ENCODE data around the gene EFCAB11. TPM values are rescaled to one million over a fixed set of nuclear protein-coding genes. Genes with fewer than 3 reads are reported as not detected.

The EFCAB11 gene
- polyA plus RNA-seq, 3 donors, result 2.0 to 4.3 (median 2.1) TPM

DNA sequence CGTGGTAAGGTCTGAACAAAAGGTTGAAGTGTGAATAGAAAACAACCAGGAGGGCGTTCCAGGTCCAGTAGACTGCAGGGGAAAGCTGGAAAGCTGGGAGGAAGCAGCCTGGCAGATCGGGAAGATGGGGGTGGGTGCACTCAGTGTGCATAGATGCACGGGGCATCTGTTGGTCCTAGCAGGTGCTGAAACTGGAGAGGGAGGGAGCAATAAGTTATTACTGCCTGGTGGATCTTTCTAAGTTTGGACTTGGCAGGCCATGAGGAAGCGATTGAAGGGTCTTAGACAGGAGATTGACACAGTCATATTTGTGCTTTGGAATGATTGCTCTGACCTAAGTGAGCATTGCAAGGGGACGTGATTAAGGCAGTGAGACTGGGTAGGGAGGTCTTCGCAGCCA is 194.4 kb downstream of the EFCAB11 start:
- TF ChIP-seq, protein P1, sequence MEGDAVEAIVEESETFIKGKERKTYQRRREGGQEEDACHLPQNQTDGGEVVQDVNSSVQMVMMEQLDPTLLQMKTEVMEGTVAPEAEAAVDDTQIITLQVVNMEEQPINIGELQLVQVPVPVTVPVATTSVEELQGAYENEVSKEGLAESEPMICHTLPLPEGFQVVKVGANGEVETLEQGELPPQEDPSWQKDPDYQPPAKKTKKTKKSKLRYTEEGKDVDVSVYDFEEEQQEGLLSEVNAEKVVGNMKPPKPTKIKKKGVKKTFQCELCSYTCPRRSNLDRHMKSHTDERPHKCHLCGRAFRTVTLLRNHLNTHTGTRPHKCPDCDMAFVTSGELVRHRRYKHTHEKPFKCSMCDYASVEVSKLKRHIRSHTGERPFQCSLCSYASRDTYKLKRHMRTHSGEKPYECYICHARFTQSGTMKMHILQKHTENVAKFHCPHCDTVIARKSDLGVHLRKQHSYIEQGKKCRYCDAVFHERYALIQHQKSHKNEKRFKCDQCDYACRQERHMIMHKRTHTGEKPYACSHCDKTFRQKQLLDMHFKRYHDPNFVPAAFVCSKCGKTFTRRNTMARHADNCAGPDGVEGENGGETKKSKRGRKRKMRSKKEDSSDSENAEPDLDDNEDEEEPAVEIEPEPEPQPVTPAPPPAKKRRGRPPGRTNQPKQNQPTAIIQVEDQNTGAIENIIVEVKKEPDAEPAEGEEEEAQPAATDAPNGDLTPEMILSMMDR (IDR thresholded peaks at IDR 0.05), result no peak
- Histone ChIP-seq H2AFZ (ENCODE audit: insufficient read depth, low read depth, low read length, poor library complexity, severe bottlenecking) (no peak overlapping the region), H3K4me3 (replicated peaks in 1 of 3; ENCODE audit: low read depth in 2 of 3, low read length in 3 of 3) (no peak overlapping the region), H3K9ac (ENCODE audit: insufficient read depth, low read length, poor library complexity, severe bottlenecking) (no peak overlapping the region), H3K79me2 (ENCODE audit: insufficient read depth, low read length) (no peaks in the 10 kb centered on the region), H3K9me3 (replicated peaks in 1 of 2; ENCODE audit: control insufficient read depth in 1 of 2, insufficient read depth in 1 of 2, low read length in 2 of 2) (peaks cover 0 to 8% of the 10 kb centered on the region in 2 donors), H3K36me3 (replicated peaks in 1 of 2; ENCODE audit: control insufficient read depth in 1 of 2, insufficient read depth in 2 of 2, low read length in 2 of 2) (no peaks in the 10 kb centered on the region), H3K27me3 (ENCODE audit: control insufficient read depth in 2 of 2, insufficient read depth in 2 of 2, low read length in 2 of 2) (no peaks in the 10 kb centered on the region), H3K27ac (ENCODE audit: low read depth in 1 of 2, low read length in 2 of 2) (no peak overlapping the region), H4K20me1 (ENCODE audit: insufficient read depth, low read length) (no peaks in the 10 kb centered on the region), H3K4me2 (replicated peaks; ENCODE audit: extremely low read depth, low read length, poor library complexity, severe bottlenecking) (no peak overlapping the region), H3K4me1 (ENCODE audit: control insufficient read depth in 1 of 2, insufficient read depth in 2 of 2, low read length in 2 of 2) (no peaks in the 10 kb centered on the region)
- WGBS (ENCODE audit: insufficient coverage), result 96% methylated on average over 7 of the region's 7 CpGs
- peaks cover 2 to 6% of the 10 kb centered on the region in 2 donors for H3K36me3 Mint-ChIP-seq
- intact Hi-C loops (cut with micrococcal nuclease), result no loop called here
- no peak overlapping the region for H3K4me3 Mint-ChIP-seq
- no peak overlapping the region for H3K27ac Mint-ChIP-seq
- H3K4me1 Mint-ChIP-seq, result peaks cover 8% of the 10 kb centered on the region
- peaks cover 0 to 5% (median 1%) of the 10 kb centered on the region in 3 donors for H3K27me3 Mint-ChIP-seq (ENCODE audit: low read depth in 3 of 3)
- peaks cover 5 to 16% (median 10%) of the 10 kb centered on the region in 7 donors for H3K9me3 Mint-ChIP-seq
- no peak for DNase-seq

DNA sequence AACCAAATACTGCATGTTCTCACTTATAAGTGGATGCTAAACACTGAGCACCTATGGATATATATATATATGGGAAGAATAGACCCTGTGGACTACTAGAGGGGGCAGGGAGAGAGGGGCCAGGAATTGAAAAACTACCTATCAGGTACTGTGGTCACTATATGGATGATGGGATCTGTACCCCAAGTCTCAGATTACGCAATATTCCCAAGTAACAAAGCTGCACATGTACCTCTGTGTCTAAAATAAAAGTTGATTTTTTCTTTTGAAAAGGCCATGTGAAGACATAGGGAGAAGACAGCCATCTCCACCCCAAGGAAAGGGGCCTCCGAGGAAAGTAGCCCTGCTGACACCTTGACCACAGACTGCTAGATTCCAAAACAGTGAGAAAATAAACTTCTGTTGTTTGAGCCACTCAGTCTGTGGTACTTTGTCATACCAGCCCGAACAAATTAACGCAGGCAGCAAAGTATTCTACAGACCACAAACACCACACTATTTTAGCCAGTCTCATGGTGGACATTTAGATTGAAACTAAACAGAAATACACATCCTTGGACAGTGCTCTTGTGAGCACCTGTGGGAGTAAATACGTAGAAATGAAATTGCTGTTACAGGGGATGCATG is 197.1 kb downstream of the EFCAB11 start:
- peaks cover 0 to 2% (median 0%) of the 10 kb centered on the region in 3 donors for H3K27me3 Mint-ChIP-seq (ENCODE audit: low read depth in 3 of 3)
- no peaks in the 10 kb centered on the region for H3K79me2 ChIP-seq (ENCODE audit: insufficient read depth, low read length)
- H4K20me1 ChIP-seq (ENCODE audit: insufficient read depth, low read length), result no peaks in the 10 kb centered on the region
- intact Hi-C loops (cut with micrococcal nuclease), result no loop called here
- no CpG with 5 or more reads among the region's 5 CpGs for WGBS (ENCODE audit: insufficient coverage)
- H3K4me3 ChIP-seq (replicated peaks in 1 of 3; ENCODE audit: low read depth in 2 of 3, low read length in 3 of 3), result no peak overlapping the region
- H3K36me3 ChIP-seq (replicated peaks in 1 of 2; ENCODE audit: control insufficient read depth in 1 of 2, insufficient read depth in 2 of 2, low read length in 2 of 2), result no peaks in the 10 kb centered on the region
- H3K4me1 Mint-ChIP-seq, result peaks cover 7% of the 10 kb centered on the region
- no peak overlapping the region for H2AFZ ChIP-seq (ENCODE audit: insufficient read depth, low read depth, low read length, poor library complexity, severe bottlenecking)
- H3K4me2 ChIP-seq (replicated peaks; ENCODE audit: extremely low read depth, low read length, poor library complexity, severe bottlenecking), result no peak overlapping the region
- H3K4me1 ChIP-seq (ENCODE audit: control insufficient read depth in 1 of 2, insufficient read depth in 2 of 2, low read length in 2 of 2), result no peaks in the 10 kb centered on the region
- H3K27ac ChIP-seq (ENCODE audit: low read depth in 1 of 2, low read length in 2 of 2), result no peak overlapping the region
- H3K27me3 ChIP-seq (ENCODE audit: control insufficient read depth in 2 of 2, insufficient read depth in 2 of 2, low read length in 2 of 2), result no peaks in the 10 kb centered on the region
- peaks cover 5 to 18% (median 11%) of the 10 kb centered on the region in 7 donors for H3K9me3 Mint-ChIP-seq
- DNase-seq, result no peak
- H3K27ac Mint-ChIP-seq, result no peak overlapping the region
- no peak overlapping the region for H3K9ac ChIP-seq (ENCODE audit: insufficient read depth, low read length, poor library complexity, severe bottlenecking)
- H3K9me3 ChIP-seq (replicated peaks in 1 of 2; ENCODE audit: control insufficient read depth in 1 of 2, insufficient read depth in 1 of 2, low read length in 2 of 2), result peaks cover 0 to 8% of the 10 kb centered on the region in 2 donors
- H3K36me3 Mint-ChIP-seq, result peaks cover 2 to 8% of the 10 kb centered on the region in 2 donors
- TF ChIP-seq, protein P1 (IDR thresholded peaks at IDR 0.05), result no peak
- no peak overlapping the region for H3K4me3 Mint-ChIP-seq
